Upper lobe of right lung (tissue), 1 donor: Measurements from ENCODE around the gene C11orf52. TPM values are rescaled to one million over a fixed set of nuclear protein-coding genes. Genes with fewer than 3 reads are reported as not detected.
A peak's percentile ranks its signal among the peaks of the same experiment; 100 is the strongest.

Source experiments
- ATAC-seq: fragments of 200-7000 bp; cut with Tn5 transposase; one replicate; pipeline ENCODE4 v1.9.1; 2020; ENCODE audit warnings: mild to moderate bottlenecking, moderate library complexity
- DNase-seq: peaks from one replicate; pipeline ENCODE4 v3.0.0-alpha.2; 2020
- H3K27ac ChIP-seq: fragments of 200-600 bp; one replicate; pipeline ENCODE4 v1.8.0; 2022
- H3K27me3 ChIP-seq: fragments of 200-600 bp; one replicate; pipeline ENCODE4 v1.8.0; 2022; ENCODE audit warnings: mild to moderate bottlenecking
- H3K36me3 ChIP-seq: fragments of 200-600 bp; one replicate; pipeline ENCODE4 v1.8.0; 2022
- H3K4me1 ChIP-seq: fragments of 200-600 bp; one replicate; pipeline ENCODE4 v1.8.0; 2022
- H3K4me3 ChIP-seq: fragments of 200-600 bp; one replicate; pipeline ENCODE4 v1.8.0; 2022; ENCODE audit warnings: mild to moderate bottlenecking
- H3K9me3 ChIP-seq: fragments of 200-600 bp; one replicate; pipeline ENCODE4 v1.8.0; 2022
- intact Hi-C: fragments of 100-400 bp; cut with DNase I; formaldehyde crosslinking; loops from one replicate; pipeline ENCODE4 v1.11.0; 2022
- total RNA-seq: library from RNA; stranded (reverse); fragmentation: NEBNext Ultra II Directional; extraction: Animal tissue kit (Norgen Biotek cat#: 25700); gene quantifications from one replicate; pipeline ENCODE4 v1.2.1, GENCODE V29; 2021
- TF ChIP-seq, protein P1 (sequence below): fragments of 200-600 bp; IDR thresholded peaks from one replicate; pipeline ENCODE4 v1.8.0; 2022; ENCODE audit warnings: antibody characterized with exemption
- donor health status: DM: no; HTN: yes; CAD: no; lungs with severe emphysema.

The C11orf52 gene
- total RNA-seq, 1 donor from 2014 or later: 9.8 TPM

DNA sequence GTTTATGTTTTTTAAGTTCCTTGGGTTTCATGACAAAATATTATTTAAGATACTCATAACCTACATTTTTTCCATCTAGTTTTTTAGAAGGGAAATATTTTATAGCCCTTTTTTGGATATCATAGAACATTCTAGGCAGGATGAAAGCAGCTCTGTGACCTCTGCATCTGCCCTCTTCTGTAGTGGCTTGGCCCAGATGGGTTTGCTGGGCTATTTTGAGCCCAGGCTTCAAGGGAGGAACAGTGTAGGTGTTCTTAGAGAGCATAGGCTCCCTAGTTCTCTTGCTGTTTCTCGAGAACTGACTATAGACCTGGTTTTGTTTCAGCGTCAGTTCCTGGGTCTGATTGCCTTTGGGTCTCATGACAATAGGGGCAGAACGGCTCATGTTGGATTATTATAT, 50.6 kb downstream of the C11orf52 start:
- H3K9me3 ChIP-seq: no peaks in the 10 kb centered on the region
- no peak overlapping the region for H3K27ac ChIP-seq
- no peaks in the 10 kb centered on the region for H3K4me1 ChIP-seq
- ATAC-seq (no peak), DNase-seq (no peak)
- intact Hi-C loops: no loop called here
- no peaks in the 10 kb centered on the region for H3K36me3 ChIP-seq
- H3K27me3 ChIP-seq: no peaks in the 10 kb centered on the region
- H3K4me3 ChIP-seq: no peak overlapping the region
- TF ChIP-seq, protein P1, sequence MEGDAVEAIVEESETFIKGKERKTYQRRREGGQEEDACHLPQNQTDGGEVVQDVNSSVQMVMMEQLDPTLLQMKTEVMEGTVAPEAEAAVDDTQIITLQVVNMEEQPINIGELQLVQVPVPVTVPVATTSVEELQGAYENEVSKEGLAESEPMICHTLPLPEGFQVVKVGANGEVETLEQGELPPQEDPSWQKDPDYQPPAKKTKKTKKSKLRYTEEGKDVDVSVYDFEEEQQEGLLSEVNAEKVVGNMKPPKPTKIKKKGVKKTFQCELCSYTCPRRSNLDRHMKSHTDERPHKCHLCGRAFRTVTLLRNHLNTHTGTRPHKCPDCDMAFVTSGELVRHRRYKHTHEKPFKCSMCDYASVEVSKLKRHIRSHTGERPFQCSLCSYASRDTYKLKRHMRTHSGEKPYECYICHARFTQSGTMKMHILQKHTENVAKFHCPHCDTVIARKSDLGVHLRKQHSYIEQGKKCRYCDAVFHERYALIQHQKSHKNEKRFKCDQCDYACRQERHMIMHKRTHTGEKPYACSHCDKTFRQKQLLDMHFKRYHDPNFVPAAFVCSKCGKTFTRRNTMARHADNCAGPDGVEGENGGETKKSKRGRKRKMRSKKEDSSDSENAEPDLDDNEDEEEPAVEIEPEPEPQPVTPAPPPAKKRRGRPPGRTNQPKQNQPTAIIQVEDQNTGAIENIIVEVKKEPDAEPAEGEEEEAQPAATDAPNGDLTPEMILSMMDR: no peak

DNA sequence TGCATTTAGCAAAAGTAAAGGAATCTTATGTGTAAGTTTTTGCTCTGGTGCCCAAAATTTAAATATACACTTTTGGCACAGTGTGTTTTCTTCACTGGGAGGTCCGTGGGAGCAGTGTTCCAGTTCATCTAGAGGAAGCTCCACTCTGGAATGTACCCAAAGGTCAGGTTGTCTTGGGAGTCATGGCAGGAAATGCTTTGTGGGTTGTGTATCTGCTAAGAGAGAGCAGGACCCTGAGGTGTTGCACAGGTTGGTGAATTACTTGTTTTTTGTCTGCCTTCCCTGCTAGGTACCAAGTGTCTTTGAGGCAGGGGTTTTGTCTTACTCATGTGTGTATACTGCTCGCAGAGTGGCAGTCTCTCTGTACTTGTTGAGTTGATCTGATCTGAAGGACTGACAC, 55.7 kb downstream of the C11orf52 start:
- Histone ChIP-seq H3K4me3 (no peak overlapping the region), H3K27ac (peak overlapping the region; percentile 44), H3K36me3 (no peaks in the 10 kb centered on the region), H3K9me3 (no peaks in the 10 kb centered on the region), H3K27me3 (no peaks in the 10 kb centered on the region), H3K4me1 (peaks cover 14% of the 10 kb centered on the region)
- TF ChIP-seq, protein P1: no peak
- ATAC-seq: no peak
- DNase-seq: no peak
- intact Hi-C loops: no loop called here

DNA sequence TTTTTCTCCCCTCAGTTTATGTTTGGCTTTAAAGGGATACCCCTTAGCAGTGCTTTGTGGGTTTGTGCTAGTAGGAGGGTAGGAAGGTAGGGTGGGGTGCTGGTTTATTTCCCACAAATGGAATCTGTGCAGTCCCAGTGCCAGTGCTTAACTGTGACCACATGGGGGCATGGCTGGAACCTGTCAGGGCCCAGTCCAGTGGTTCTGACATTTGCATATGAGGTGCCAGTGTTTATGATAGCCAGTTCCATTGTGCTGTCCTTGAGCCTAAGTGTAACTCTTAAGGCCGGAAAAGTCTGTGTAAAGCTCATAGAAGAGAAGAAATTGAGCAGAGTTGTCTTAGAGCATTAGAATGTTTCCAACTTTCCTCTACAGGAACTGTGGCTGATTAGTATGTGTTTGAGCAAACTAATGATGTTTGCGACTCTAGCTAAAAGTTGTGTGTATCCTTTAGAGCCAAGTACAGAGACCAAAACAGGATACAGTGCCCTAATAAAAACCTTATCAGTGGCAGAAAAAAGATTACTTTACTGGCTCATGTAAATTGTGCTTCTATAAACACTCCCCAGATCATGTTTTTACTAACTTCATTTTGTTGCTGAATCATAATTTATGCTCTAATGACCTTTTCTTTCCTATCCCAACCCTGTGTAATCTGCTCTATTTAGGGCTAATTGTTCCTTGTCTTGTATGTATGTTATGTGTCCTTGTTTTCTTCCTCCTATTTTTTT, 56.5 kb downstream of the C11orf52 start:
- peaks cover 14% of the 10 kb centered on the region for H3K4me1 ChIP-seq
- H3K36me3 ChIP-seq: no peaks in the 10 kb centered on the region
- intact Hi-C loops: no loop called here
- TF ChIP-seq, protein P1: peak; percentile 34
- no peaks in the 10 kb centered on the region for H3K9me3 ChIP-seq
- no peaks in the 10 kb centered on the region for H3K27me3 ChIP-seq
- ATAC-seq (peak; percentile 57), DNase-seq (no peak)
- peak overlapping the region; percentile 44 for H3K27ac ChIP-seq
- no peak overlapping the region for H3K4me3 ChIP-seq

DNA sequence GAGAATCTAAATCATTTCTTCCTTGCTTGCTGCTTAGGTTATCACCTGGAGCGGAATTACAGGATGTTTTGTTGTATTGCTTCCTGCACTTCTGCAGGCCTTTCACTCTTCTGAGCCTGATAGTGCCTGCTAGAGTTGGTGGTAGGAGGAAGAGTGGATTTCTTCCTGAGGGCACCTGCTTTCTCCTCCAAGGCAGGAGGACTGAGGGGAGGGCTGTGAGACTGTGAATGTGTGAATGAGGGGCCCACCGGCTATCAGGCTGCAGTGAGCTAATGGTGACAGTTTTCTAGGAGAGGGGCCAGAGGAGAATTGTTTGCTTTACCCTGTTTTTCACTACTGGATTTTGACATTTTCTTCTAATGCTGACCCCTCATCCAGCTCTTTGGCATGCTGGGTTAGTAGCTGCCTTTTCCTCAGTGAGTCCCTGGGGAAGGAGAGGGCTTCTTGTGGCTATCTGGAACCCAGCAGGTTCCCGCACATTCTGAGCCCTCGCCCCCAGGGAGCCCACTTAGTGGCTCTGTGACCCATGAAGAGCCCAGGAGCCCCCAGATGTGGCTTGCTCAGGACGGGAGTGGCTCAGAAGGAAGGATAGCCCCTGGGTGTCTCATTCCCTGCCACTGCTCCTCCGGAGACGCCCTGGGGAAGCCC, 57.5 kb downstream of the C11orf52 start:
- Histone ChIP-seq H3K27ac (peak overlapping the region; percentile 75), H3K4me1 (peaks cover 14% of the 10 kb centered on the region), H3K9me3 (no peaks in the 10 kb centered on the region), H3K27me3 (no peaks in the 10 kb centered on the region), H3K36me3 (no peaks in the 10 kb centered on the region), H3K4me3 (peak overlapping the region; percentile 67)
- intact Hi-C loops: no loop called here
- TF ChIP-seq, protein P1: no peak
- no peak for DNase-seq
- no peak for ATAC-seq

Other genes starting within 250 kb of the C11orf52 start
- gene PPP2R1B, start 152.5 kb upstream of the C11orf52 start, total RNA-seq: 26.7 TPM
- gene ALG9, start 47.3 kb upstream of the C11orf52 start, total RNA-seq: 26.6 TPM
- 1.9 TPM for gene FDXACB1, start 39.7 kb upstream of the C11orf52 start, total RNA-seq
- gene CFAP68, start 39.4 kb upstream of the C11orf52 start, total RNA-seq: 20.0 TPM
- 113 TPM for gene CRYAB, start 7.1 kb upstream of the C11orf52 start, total RNA-seq
- gene HSPB2, start 6.2 kb upstream of the C11orf52 start, total RNA-seq: 9.2 TPM
- 15.2 TPM for gene DIXDC1, start 18.4 kb downstream of the C11orf52 start, total RNA-seq
- gene DLAT, start 106.5 kb downstream of the C11orf52 start, total RNA-seq: 29.2 TPM
- gene PIH1D2, start 155.1 kb downstream of the C11orf52 start, total RNA-seq: 1.3 TPM
- gene NKAPD1, start 155.4 kb downstream of the C11orf52 start, total RNA-seq: 18.9 TPM
- 33.9 TPM for gene TIMM8B, start 167.8 kb downstream of the C11orf52 start, total RNA-seq
- gene SDHD, start 168.0 kb downstream of the C11orf52 start, total RNA-seq: 90.1 TPM
- 49.9 TPM for gene IL18, start 245.2 kb downstream of the C11orf52 start, total RNA-seq
- not detected for gene TEX12, start 248.5 kb downstream of the C11orf52 start, total RNA-seq